ENCODE data around the gene SEMA7A.
"Not testable (repeated sequence)": the region's sequence is repeated elsewhere in the genome, so short reads cannot be mapped to it uniquely, and the experiment has no call there.

Gene SEMA7A

GRCh38 chr15:74397239-74398068 lies 36.3 kb downstream of the SEMA7A start:
- no peak for DNase-seq

- DNase-seq: no peak
Observed at GRCh38 chr15:74396445-74397238, 37.1 kb downstream of the SEMA7A start.

DNA sequence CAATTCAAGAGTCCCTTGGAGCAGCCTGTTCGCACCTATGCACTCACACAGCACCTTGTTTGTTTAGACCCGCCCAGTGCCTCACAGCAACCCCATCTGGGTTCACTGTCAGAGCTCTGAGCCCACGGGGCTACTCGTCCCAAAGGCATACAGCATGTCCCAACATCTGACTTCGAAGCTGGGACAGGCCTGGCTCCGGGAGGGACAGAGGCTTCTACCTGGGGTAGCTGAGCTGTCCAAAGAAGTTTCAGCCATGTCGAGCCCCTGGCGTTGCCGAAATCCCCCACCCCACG lies 37.7 kb downstream of the SEMA7A start:
- DNase-seq: no peak

DNA sequence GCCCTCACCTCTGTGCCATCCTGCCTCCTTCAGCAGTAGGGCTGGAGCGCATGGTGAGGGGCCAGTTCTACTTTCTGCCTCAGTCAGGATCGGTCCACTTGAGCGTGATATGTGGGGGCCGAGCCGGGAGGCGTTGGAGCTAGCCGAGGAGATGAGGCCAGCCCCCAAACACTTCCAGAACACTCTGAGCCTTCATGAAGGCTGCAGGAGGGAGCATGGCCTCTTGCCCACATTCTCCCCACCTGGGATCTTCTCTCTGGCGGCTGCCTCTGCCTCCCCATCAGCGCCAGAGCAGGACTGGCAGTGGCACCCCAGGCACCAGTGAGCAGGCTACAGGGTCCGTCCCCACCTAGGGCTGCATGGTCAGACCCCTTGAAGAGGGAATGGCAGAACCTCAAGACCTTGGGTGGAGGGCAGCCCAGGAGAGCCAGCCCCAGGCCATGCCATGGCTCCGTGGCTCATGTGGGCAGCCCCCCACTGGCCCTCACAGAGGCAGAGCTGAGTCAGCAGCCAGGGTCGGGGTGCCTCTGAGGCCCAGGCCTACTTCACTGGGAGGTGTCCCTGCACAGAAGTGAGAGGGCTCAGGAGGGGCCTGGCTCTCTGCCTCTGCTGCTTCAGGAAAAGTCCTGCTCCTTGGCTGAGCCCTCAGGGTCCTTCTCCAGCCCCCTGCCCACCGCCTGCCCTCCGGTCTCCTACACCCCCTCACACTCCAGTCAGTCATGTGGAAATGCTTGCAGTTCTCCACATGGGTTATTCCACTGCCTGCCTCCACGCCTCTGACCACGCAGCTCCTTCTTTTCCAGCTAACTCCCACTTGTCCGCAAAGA lies 38.2 kb downstream of the SEMA7A start:
- DNase-seq: no peak

GRCh38 chr15:74394090-74394846 lies 39.5 kb downstream of the SEMA7A start:
- DNase-seq: no peak

GRCh38 chr15:74393423-74393822 lies 40.3 kb downstream of the SEMA7A start:
- DNase-seq: no peak

DNA sequence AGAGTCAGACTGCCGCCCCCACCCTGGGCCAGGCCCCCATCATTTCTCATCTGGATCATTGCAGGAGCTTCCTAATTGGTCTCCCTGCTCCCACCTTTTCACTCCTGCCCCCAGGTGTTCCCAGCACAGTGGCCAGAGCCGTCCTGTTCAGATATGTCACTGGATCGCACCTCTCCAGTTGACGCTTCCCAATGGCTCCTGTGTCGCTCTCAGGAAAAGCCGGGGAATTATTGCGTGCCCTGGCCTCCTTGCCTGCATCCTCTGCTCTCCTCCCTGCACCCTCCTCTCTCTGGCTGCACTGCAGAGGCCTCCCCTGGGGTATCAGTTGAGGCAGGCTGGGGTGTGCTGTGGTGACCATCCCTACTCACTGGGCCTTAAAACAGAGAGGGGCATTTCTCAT lies 40.9 kb downstream of the SEMA7A start:
- DNase-seq: no peak

DNA sequence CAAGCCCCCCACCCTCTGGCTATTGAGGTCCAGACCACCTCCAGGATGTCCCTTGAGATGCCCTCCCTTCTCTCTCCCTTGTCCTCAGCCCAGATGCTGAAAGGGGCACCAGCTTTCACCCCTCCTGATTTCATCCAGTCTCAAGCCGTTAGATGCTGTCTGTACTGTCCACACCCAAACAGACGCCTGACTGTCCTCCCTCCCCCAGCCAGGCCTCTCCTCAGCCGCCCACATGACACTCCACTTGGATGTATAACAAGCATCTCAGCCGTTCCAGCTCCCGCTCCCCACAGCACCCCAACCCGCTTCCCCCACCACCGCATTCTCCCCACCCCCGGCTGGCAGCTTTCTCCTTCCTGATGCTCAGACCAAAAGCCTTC lies 41.3 kb downstream of the SEMA7A start:
- DNase-seq: no peak

- DNase-seq: no peak
Observed at GRCh38 chr15:74391582-74392450, 41.9 kb downstream of the SEMA7A start.

GRCh38 chr15:74390647-74391288 lies 43.0 kb downstream of the SEMA7A start:
- DNase-seq: no peak

DNA sequence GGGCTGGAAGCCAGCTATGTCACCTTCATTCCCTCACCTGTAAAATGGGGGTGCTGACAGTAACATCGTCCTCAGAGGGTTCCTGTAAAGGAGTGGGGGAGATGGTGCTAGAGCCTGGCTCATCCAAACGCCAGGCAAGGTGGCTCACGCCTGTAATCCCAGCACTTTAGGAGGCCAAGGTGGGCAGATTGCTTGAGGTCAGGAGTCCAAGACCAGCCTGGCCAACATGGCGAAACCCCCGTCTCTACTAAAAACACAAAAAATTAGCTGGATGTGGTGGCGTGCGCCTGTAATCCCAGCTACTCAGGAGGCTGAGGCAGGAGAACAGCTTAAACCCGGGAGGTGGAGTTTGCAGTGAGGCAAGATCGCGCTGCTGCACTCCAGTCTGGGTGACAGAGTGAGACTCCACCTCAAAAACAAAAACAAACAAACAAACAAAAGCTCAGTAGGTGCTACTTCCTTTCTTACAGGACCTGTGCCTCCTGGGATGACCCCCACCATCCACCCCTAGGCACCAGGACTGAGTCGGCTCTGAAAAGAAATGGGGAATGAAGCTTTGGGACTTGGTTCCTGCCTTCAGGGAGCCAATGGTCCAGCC lies 43.6 kb downstream of the SEMA7A start:
- not testable (repeated sequence) for DNase-seq

- no peak for DNase-seq
Observed at GRCh38 chr15:74389241-74390048, 44.3 kb downstream of the SEMA7A start.

GRCh38 chr15:74388363-74388951 lies 45.3 kb downstream of the SEMA7A start:
- DNase-seq: no peak

DNA sequence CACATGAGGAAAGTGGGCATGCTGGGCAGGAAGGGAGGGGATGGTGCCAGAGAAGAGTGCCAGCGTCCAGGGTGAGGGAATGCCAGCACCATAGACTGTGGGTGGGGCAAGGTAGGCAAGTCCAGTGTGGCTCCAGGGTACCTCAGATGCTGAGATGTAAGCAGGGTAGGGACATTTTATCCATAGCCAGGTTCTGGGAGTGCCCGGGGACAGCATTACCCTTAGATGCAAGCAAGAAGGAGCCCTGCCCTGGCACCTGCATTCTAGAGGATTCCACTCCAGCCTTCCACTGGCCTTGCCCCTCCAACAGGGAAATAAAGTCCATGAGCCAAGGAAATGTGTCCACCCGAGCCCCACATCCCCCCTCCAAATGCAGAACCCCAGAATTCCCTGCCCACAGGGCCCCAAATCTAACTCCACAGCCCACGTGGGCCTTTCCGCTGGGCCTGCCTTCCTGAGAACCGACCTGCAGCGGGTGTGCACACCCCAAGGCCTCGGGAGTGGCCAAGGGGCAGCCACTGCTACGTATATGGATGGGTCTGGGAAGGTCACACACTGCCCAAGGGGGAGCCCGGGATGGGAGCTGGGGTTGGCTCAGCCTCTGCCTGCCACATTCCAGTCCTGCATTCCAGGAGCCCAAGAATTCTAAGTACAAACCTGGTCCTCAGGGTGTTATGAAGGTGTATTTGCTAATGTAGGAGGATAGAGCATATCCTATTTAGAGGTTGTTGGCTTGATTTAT lies 46.0 kb downstream of the SEMA7A start:
- no peak for DNase-seq

DNA sequence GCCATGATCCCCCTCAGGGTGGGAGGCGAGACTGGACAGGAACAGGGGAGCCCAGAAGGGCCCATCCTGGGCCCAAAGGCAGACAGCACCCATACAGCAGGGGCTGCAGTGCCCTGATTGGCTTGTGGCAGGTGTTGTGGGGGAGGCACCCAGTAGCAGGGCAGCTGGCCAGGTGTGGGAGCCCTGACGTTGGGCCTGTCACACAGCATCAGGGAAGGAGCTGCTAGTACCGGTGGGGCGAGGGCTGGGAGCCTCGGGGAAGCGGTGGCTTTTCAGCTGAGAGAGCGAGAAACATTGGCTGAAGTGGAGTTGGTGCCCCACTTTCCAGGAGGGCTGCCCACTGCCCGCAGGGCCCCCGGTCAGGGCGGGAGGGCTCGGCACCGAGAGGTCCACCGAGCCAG lies 46.6 kb downstream of the SEMA7A start:
- no peak for DNase-seq

- DNase-seq: no peak
Observed at GRCh38 chr15:74386496-74387140, 47.1 kb downstream of the SEMA7A start.

GRCh38 chr15:74385733-74386132 lies 48.0 kb downstream of the SEMA7A start:
- no peak for DNase-seq

Measured in NCI-H2029 treated with DMSO at 0.1 percent for 48 hours (cell line).